Mammary epithelial cell (primary cell): Measurements from ENCODE around the gene METTL25B.

Experiments
- CTCF ChIP-seq, 2 donors: IDR thresholded peaks in 1 of 2; conservative IDR thresholded peaks in 1 of 2; 2 replicates each; pipeline ENCODE4 v1.5.1; 2011 to 2012; ENCODE audit warnings: inconsistent platforms in 2 of 2, low read length in 2 of 2, mild to moderate bottlenecking in 2 of 2, control low read depth in 1 of 2, low read depth in 1 of 2; ENCODE audit not compliant: insufficient read depth in 1 of 2; ENCODE audit errors: extremely low read depth in 1 of 2
- EZH2 ChIP-seq: IDR thresholded peaks from 2 replicates; pipeline ENCODE4 v1.6.1; 2012; ENCODE audit warnings: low read length, inconsistent platforms, borderline replicate concordance

- TF ChIP-seq CTCF (conservative IDR thresholded peaks at IDR 0.05 in 1 of 2, IDR thresholded peaks at IDR 0.05 in 1 of 2; ENCODE audit: extremely low read depth in 1 of 2, insufficient read depth in 1 of 2, low read depth in 1 of 2, low read length in 2 of 2), result no peak
- no peak for TF ChIP-seq EZH2
These were observed 53.4 kb downstream of the METTL25B start for GRCh38 chr1:156781585-156782186.
